ENCODE measurements around the gene GNAI3.
A peak's percentile ranks its signal among the peaks of the same experiment; 100 is the strongest.

Gene GNAI3

GRCh38 chr1:109546311-109547109 is 1.9 kb upstream of the GNAI3 start:
- peak; percentile 79 for TF ChIP-seq CTCF (IDR thresholded peaks at IDR 0.05; ENCODE audit: low read depth, low read length, missing control alignments)
- DNase-seq (ENCODE audit: extremely low read depth, low read depth): peak; percentile 78
- peak overlapping the region; percentile 97; the same call in 1 of the 2 replicates for H3K4me3 ChIP-seq (replicated peaks; ENCODE audit: low read depth, low read length)

GRCh38 chr1:109547463-109548320 is 723 bp upstream of the GNAI3 start:
- no peak for TF ChIP-seq CTCF (IDR thresholded peaks at IDR 0.05; ENCODE audit: low read depth, low read length, missing control alignments)
- DNase-seq (ENCODE audit: extremely low read depth, low read depth): no peak
- H3K4me3 ChIP-seq (replicated peaks; ENCODE audit: low read depth, low read length): peak overlapping the region; percentile 97

DNA sequence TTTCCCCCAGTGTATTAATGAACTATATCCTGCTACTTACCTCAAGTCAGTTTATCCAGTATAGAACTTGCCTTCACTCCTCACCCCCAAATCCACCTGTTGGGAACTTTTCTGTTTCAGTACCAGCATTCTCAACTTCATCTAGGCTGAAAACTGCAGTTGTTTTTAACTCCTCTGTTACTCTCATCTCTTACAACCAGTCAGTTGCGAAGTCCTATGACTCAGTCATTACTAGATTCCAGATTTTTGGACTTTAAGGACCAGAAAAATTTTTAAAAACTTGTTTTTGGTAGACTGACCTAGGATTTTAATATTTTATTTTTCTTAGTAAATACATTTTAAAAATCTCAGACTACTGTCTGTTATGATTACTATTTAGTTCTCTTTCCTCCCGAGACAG is 8.1 kb downstream of the GNAI3 start:
- DNase-seq (ENCODE audit: extremely low read depth, low read depth): no peak
- no peak overlapping the region for H3K4me3 ChIP-seq (replicated peaks; ENCODE audit: low read depth, low read length)
- no peak for TF ChIP-seq CTCF (IDR thresholded peaks at IDR 0.05; ENCODE audit: low read depth, low read length, missing control alignments)

DNA sequence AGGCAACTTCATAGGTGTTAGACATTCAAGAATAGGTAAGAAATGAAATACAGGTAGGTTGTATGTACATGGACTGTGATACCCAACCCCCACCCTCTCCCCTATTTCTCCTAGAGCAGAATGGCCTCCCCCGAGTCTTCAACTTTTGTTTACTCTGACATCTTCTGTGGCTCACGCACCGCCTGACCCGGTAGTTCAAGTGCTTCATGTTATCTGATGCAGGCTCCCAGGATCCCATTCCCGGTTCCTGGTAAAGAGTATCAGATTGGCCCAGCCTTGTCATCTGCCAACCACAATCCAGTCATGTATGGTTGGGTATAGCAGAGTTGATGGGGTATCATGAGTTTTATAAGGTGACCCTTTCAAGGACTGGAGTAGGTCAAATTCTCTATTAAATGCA is 9.1 kb downstream of the GNAI3 start:
- no peak overlapping the region for H3K4me3 ChIP-seq (replicated peaks; ENCODE audit: low read depth, low read length)
- no peak for TF ChIP-seq CTCF (IDR thresholded peaks at IDR 0.05; ENCODE audit: low read depth, low read length, missing control alignments)
- DNase-seq (ENCODE audit: extremely low read depth, low read depth): no peak

GRCh38 chr1:109559995-109560394 is 11.6 kb downstream of the GNAI3 start:
- H3K4me3 ChIP-seq (replicated peaks; ENCODE audit: low read depth, low read length): no peak overlapping the region
- no peak for DNase-seq (ENCODE audit: extremely low read depth, low read depth)
- no peak for TF ChIP-seq CTCF (IDR thresholded peaks at IDR 0.05; ENCODE audit: low read depth, low read length, missing control alignments)

- no peak overlapping the region for H3K4me3 ChIP-seq (replicated peaks; ENCODE audit: low read depth, low read length)
- no peak for TF ChIP-seq CTCF (IDR thresholded peaks at IDR 0.05; ENCODE audit: low read depth, low read length, missing control alignments)
- DNase-seq (ENCODE audit: extremely low read depth, low read depth): no peak
Measured at GRCh38 chr1:109564194-109564878, 15.9 kb downstream of the GNAI3 start.

All from HFF-Myc (cell line).